Osteocyte (in vitro differentiated cells): Measurements from ENCODE around the gene ENTPD5. TPM values are rescaled to one million over a fixed set of nuclear protein-coding genes. Genes with fewer than 3 reads are reported as not detected.
A peak's percentile ranks its signal among the peaks of the same experiment; 100 is the strongest.

Source experiments
- DNase-seq: peaks from one replicate; pipeline ENCODE4 v3.0.0; 2021; ENCODE audit warnings: mixed read lengths; ENCODE audit not compliant: unreplicated experiment; ENCODE audit errors: extremely low spot score
- H3K27ac Mint-ChIP-seq: one replicate; pipeline ENCODE4 v1.8.0; 2021; ENCODE audit warnings: mild to moderate bottlenecking, mixed read lengths; ENCODE audit not compliant: unreplicated experiment
- H3K27me3 Mint-ChIP-seq: one replicate; pipeline ENCODE4 v1.8.0; 2021; ENCODE audit warnings: mixed read lengths; ENCODE audit not compliant: unreplicated experiment
- H3K36me3 Mint-ChIP-seq: one replicate; pipeline ENCODE4 v1.8.0; 2021; ENCODE audit warnings: mixed read lengths; ENCODE audit not compliant: unreplicated experiment
- H3K4me1 Mint-ChIP-seq: one replicate; pipeline ENCODE4 v1.8.0; 2021; ENCODE audit warnings: mixed read lengths; ENCODE audit not compliant: unreplicated experiment
- H3K4me3 Mint-ChIP-seq: one replicate; pipeline ENCODE4 v1.8.0; 2021; ENCODE audit warnings: mild to moderate bottlenecking, moderate library complexity, mixed read lengths; ENCODE audit not compliant: unreplicated experiment
- H3K9me3 Mint-ChIP-seq: one replicate; pipeline ENCODE4 v1.8.0; 2021; ENCODE audit warnings: mixed read lengths; ENCODE audit not compliant: unreplicated experiment
- total RNA-seq: library from RNA; stranded (reverse); gene quantifications from 2 replicates; pipeline ENCODE4 v1.2.1, GENCODE V29; 2021
- TF ChIP-seq, protein P1 (sequence below): fragments of 200-600 bp; sonication (generic); IDR thresholded peaks from 2 replicates; pipeline ENCODE4 v1.5.0; 2021; ENCODE audit warnings: antibody characterized with exemption, mild to moderate bottlenecking, moderate library complexity

The ENTPD5 gene
- total RNA-seq, 1 donor from 2014 or later: 17.0 TPM

DNA sequence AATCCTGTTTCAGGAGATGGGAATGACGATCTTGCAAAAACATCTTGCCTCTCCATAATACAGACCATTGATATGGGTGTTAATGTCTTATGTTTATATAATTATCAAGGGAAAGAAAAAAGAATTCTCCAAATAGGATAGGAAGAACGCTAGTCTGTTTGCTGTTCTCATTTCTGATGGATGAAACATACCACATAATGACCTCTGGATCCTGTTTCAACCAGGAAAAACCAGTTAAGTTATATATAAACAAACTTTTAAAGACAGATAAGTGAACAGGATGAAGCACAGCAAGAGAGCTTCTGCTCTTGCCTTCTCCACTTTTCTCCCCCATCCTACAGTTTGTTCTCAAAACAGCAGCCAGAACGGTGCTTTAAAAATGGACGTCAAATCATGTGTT lies 41.2 kb downstream of the ENTPD5 start:
- TF ChIP-seq, protein P1, sequence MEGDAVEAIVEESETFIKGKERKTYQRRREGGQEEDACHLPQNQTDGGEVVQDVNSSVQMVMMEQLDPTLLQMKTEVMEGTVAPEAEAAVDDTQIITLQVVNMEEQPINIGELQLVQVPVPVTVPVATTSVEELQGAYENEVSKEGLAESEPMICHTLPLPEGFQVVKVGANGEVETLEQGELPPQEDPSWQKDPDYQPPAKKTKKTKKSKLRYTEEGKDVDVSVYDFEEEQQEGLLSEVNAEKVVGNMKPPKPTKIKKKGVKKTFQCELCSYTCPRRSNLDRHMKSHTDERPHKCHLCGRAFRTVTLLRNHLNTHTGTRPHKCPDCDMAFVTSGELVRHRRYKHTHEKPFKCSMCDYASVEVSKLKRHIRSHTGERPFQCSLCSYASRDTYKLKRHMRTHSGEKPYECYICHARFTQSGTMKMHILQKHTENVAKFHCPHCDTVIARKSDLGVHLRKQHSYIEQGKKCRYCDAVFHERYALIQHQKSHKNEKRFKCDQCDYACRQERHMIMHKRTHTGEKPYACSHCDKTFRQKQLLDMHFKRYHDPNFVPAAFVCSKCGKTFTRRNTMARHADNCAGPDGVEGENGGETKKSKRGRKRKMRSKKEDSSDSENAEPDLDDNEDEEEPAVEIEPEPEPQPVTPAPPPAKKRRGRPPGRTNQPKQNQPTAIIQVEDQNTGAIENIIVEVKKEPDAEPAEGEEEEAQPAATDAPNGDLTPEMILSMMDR: no peak
- H3K4me3 Mint-ChIP-seq: no peak overlapping the region
- no peak for DNase-seq
- H3K9me3 Mint-ChIP-seq: no peaks in the 10 kb centered on the region
- peak overlapping the region; percentile 70 for H3K27ac Mint-ChIP-seq
- H3K27me3 Mint-ChIP-seq: no peaks in the 10 kb centered on the region
- H3K36me3 Mint-ChIP-seq: peaks cover 10% of the 10 kb centered on the region
- peaks cover 12% of the 10 kb centered on the region for H3K4me1 Mint-ChIP-seq

DNA sequence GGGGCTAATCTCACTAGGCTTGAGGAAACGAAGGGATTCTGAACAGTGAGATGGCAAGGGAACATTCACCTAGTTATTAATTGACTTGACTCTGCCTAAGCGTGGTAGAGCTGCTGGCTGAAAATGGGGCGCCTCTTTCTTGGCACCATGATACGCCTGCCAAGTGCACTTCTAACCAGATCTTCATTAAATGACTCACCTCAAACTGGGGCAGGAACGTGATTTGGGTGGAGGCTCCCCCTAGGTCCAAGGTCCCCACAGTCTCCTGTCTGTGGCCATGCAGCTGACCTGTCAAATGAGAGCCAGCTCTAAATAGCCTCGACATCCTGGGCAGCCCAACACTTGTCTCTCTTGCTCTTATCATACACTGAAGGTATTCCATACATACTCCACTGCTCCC lies 43.0 kb downstream of the ENTPD5 start:
- TF ChIP-seq, protein P1: no peak
- Mint-ChIP-seq H3K9me3 (no peaks in the 10 kb centered on the region), H3K27me3 (no peaks in the 10 kb centered on the region), H3K36me3 (peaks cover 16% of the 10 kb centered on the region), H3K4me3 (no peak overlapping the region), H3K27ac (no peak overlapping the region), H3K4me1 (peaks cover 12% of the 10 kb centered on the region)
- no peak for DNase-seq

GRCh38 chr14:73973497-73973896 lies 45.6 kb downstream of the ENTPD5 start:
- Mint-ChIP-seq H3K9me3 (no peaks in the 10 kb centered on the region), H3K27me3 (no peaks in the 10 kb centered on the region), H3K4me1 (peaks cover 10% of the 10 kb centered on the region), H3K4me3 (no peak overlapping the region), H3K36me3 (peaks cover 24% of the 10 kb centered on the region), H3K27ac (no peak overlapping the region)
- TF ChIP-seq, protein P1: no peak
- no peak for DNase-seq

- Mint-ChIP-seq H3K9me3 (no peaks in the 10 kb centered on the region), H3K4me3 (no peak overlapping the region), H3K4me1 (no peaks in the 10 kb centered on the region), H3K27ac (no peak overlapping the region), H3K27me3 (no peaks in the 10 kb centered on the region), H3K36me3 (peaks cover 28% of the 10 kb centered on the region)
- TF ChIP-seq, protein P1: no peak
- no peak for DNase-seq
Measured at GRCh38 chr14:73968885-73969284, 50.2 kb downstream of the ENTPD5 start.

GRCh38 chr14:73965216-73965615 lies 53.9 kb downstream of the ENTPD5 start:
- DNase-seq: no peak
- Mint-ChIP-seq H3K27ac (no peak overlapping the region), H3K9me3 (no peaks in the 10 kb centered on the region), H3K4me1 (no peaks in the 10 kb centered on the region), H3K36me3 (peaks cover 50% of the 10 kb centered on the region), H3K4me3 (no peak overlapping the region), H3K27me3 (no peaks in the 10 kb centered on the region)
- TF ChIP-seq, protein P1: no peak
